Stimulated activated CD4-positive, alpha-beta T cell treated with anti-CD3 and anti-CD28 coated beads, Interleukin-1b, Interleukin-23, amount 100 ng/mL, for 48 hours (primary cell): ENCODE data around the gene TMEM245.
A peak's percentile ranks its signal among the peaks of the same experiment; 100 is the strongest.
"Not testable (repeated sequence)": the region's sequence is repeated elsewhere in the genome, so short reads cannot be mapped to it uniquely, and the experiment has no call there.

ENCODE experiments used
- DNase-seq: peaks from one replicate; pipeline ENCODE4 v3.0.0-alpha.2; 2020

Gene TMEM245

DNA sequence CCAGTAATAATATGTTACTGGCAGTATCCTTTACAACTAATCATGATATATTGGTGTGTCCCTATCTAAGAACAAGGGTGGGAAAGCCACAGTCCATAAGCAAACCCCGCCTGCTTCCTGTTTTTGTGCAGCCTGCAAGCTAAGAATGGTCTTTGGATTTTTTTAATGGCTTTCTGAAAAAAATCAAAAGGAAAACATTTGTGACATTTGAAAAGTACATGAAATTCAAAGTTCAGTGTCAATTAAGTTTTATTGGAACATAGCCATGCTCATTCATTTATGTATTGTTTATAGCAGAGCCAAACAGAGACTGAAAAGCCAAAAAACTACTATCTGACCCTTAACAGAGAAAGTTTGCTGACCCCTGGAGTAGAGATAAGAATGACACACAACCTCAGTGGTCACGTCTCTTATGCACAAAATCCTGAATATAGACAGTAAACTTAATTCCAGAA is 12.8 kb upstream of the TMEM245 start:
- no peak for DNase-seq

DNA sequence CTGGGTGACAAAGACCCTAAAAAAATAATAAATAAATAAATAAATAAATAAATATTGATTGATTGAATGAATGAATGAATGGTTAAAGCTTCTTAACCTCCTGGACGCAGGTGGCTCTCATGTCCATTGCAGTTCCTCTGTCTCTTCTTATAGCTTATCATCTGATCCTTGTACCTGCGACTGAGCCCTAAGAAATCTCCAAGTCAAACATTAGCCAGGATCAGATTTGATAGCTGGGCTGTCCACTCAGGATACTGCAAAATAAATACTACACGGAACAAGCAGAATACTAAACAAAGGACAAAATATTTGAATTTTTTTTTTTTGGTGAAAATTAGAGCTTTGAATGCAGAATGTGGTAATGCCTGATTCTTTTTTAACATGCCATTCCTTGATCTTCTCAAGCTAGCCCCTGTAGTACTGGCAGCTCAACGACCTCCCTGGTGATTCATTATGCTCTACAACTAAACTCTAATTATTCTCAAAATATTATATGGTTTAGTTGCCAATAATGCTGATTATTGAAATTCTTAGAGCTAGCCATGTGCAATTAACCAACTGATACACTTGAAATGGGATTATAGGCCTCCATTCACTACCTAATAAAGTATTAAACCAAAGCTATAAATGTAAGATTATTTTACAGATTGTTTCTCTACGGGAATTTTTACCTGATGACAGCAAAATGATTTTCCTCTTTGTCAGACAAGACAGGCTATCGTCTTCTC is 9.9 kb upstream of the TMEM245 start:
- no peak for DNase-seq

DNA sequence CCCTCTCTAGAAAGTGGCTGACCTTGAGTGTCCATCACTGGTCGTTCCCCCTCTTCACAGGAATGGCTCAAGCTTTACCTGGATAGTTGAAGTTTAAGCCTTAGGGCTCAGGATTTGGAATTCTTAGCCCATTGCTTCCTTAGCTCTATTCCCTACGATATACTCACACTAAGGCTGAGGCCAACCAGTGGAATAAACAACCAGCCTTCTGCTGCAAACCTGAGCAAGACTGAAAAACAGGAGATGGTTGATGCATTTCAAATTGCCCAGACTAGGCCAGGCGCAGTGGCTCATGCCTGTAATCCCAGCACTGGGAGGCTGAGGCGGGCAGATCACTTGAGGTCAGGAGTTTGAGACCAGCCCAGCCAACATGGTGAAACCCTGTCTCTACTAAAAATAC is 6.9 kb upstream of the TMEM245 start:
- DNase-seq: not testable (repeated sequence)

DNA sequence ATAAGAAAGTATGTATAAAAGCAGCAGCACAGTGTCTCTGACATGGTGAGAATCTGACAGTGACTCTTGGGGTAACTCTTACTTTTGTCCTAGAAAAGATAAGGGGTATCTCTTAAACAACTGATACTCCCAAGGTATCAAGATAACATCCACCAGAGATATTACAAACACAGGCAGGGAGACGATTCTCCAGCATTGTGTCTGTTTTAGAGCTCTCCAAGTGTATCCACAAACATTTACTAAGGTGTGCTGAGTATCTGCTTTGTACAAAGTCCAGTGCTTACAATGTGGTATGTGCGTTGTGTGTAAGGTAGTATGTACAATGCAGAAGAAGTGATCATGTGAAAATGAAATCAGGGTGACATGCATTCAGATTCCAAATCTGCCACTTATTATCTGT is 4.4 kb upstream of the TMEM245 start:
- no peak for DNase-seq

- no peak for DNase-seq
These were observed 3.2 kb upstream of the TMEM245 start for GRCh38 chr9:109122726-109123621.

DNA sequence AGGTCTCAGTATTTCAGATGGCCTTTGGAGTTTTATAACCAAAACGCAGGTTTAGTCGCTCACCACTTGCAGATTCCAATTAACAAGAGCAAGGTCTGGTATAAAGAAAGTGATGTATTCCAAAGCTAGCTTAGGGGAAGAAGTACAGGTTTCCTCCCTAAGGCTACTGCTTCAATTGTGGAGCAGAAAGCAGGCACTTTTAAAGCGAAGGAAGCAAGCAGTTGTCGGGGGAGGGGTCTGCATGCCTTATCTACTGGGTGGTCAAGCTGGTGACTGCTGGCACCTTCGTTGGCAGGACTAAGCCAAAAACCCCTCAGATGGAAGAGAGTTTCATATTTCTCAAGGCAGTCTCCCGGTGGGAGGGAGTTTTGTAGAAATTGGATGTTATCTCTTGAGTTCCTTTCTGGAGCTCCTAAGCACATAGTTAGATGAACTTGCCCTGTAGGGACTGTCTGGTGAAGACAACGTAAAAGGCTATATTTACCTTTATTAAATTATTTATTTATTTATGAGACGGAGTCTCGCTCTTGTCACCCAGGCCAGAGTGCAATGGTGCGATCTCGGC is 1.6 kb upstream of the TMEM245 start:
- no peak for DNase-seq

GRCh38 chr9:109120204-109120789 is 550 bp upstream of the TMEM245 start:
- DNase-seq: no peak

DNA sequence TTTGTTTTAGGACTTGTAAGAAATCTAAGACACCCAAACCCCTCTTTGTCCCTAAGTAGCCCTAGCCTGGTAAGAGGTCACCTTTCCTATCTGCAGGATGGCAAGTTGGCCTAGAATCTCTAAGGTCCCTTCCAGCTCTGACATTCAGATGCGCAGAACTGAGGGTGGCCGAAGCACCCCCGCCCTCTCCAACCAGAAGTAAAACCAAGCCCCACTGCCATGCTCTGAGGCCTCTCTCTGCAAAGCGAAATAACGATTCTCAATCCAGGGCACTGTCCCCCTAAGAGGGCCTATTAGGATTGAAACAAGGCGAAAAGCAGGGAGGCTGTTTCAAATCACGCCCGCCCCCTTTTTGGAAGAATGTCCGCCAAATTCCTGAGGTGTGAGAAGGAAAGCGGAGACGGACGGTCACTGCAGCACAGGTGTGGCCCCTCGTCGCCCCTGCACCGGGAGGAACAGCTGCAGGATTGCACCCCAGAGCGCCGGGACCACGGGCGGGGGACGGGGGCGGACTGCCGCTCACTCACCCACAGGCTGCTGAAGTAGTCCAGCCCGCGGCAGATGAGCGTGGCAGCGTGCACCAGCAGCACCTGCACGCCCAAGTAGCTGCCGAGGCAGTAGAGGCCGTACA is 824 bp downstream of the TMEM245 start:
- no peak for DNase-seq

DNA sequence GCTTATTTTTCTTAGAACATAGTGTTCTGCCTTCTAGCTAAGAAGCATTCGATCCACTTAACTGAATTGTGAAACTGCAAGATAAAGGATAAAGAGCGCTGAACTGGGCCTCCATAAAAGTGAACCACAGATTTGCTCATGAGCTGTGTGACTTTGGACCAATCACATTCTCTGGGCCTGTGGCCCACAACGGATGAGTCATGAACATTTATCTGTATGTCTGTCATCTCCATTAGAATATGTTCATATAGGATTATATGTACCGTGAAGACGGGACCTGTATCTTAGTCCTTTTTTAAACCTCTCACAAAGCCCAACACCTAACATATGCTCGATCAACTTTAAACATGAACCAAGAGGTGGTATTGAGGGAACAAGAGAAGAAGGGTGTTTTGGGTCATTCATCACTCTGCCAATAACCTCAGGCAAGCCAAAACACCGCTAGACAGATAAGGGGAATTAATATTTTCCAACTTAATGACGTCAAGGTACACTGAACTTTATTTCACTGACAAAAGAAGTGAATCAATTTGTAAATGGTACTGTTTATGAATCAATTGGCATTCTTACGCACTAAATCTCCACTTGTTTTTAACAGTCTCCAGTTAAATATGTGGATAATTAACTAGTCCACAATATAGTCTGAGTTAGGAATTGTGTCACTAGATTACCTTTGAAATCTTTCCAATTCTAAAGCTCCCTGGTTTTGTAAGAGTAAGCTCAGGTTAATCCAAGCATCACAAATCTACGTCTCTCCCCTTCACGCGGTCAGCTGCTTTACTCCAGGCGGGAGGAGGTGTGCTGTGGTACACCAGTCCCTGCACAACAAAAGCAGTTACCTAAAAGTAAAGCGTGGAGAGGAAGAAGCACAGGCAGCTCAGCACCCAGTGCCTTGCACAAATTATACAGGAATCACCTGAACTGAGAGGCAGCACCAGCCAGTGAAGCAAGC is 1.6 kb downstream of the TMEM245 start:
- DNase-seq: peak; percentile 68

DNA sequence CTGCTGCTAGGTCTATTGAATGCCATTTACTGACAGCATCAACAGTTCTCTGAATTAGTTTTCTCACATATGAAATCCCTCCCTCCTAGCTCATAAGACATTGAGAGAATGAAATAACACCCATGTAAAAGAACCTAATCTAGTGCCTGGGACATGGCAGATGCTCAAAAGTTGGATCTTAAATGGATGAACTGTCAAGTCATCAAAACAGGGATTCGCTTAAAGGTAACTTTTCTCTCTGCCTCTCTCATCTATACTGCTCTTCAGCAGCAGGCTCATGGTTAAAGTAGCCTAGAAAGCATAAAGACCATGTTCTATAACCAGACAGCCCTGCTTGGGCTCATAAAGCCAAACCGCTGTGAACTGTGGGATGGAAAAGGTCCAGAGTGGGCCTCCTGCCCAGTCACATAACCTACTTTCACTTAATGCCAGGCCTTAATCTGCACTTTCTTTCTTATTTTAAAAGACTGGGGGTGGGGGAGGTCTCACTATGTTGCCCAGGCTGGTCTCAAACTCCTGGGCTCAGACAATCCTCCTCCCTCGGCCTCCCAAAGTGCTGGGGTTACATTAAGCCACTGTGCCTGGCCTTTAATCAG is 3.7 kb downstream of the TMEM245 start:
- DNase-seq: no peak

GRCh38 chr9:109114670-109115069 is 5.1 kb downstream of the TMEM245 start:
- no peak for DNase-seq

DNA sequence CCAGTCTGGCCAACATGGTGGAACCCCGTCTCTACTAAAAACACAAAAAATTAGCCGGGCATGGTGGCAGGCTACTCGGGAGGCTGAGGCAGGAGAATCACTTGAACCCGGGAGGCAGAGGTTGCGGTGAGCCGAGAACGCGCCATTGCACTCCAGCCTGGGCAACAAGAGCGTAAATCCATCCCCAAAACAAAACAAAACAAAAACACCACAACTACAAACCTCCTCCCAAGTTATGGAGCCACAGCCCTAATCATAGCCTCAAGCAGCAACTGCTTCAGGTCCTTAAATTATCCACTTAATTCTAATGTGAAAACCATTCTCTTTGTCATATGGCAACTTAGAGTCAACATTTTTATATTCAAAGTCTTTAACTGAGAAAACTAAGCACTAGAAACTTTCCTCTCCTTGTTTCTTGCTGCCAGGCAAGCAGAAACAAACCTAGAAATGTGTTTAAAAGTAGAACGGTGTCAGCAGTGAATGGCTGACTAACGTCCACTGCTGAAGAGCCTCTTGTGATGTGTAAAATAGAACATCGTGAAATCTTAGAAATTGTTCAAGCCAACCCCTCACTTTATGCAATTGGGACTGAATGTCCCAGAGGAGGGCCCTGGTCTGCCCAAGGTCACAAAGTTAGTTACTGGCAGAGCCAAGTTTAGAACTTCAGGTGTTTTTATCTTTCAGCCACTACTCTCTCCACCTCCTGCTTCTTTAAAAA is 5.7 kb downstream of the TMEM245 start:
- DNase-seq: no peak

GRCh38 chr9:109113254-109113653 is 6.5 kb downstream of the TMEM245 start:
- DNase-seq: no peak

DNA sequence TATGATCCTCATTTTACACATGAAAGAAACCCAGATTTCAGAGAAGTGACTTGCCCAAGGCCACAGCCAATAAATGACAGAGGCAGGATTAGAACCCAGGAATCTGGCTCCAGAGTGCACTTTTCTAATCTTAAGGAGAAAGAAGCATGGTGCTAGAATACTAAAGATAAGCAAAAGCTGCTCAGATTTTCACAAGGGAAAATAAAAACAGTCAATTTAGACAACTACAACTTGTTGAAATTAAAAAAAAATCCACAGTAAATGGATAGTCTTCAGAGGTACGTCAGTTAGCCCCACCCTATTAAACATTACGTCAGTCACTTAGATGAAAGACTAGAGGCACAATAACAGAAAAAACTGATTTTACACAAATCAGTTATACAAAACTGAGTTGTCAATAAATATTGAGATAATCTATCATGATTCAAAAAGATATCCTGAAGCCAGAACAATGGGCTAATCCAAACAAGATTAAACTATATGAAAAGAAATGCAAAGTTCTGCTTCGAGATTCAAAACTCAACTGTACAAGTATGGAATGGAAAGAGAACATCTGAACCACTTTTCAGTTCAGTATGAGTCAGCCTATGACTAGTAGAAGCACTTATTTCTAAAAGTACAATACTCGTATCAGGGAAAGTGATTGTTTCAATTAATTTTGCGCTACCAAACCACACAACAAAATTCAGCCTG is 9.3 kb downstream of the TMEM245 start:
- no peak for DNase-seq

- DNase-seq: no peak
These were observed 9.8 kb downstream of the TMEM245 start for GRCh38 chr9:109109967-109110328.

GRCh38 chr9:109108318-109108717 is 11.4 kb downstream of the TMEM245 start:
- DNase-seq: no peak

GRCh38 chr9:109107402-109108240 is 12.1 kb downstream of the TMEM245 start:
- peak; percentile 18 for DNase-seq

DNA sequence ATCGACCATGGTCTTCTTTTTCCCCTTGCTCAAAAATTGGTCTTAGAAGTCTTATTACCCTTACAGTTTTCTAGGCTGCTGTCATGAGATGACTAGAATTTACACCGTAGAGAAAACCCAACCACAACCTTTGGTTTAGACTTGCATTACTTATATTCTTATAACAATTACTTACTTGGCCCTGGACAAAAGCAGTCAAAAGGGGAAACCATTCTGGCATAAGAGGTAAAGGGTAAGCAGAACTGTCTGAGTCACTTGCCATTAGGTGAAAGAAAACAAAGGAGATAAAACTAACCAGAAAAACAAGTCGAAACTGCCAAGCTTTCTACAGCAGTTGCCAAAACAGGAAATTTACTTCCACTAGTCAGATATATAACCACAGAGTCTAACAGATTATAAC is 17.9 kb downstream of the TMEM245 start:
- DNase-seq: no peak

- DNase-seq: no peak
These were observed 18.5 kb downstream of the TMEM245 start for GRCh38 chr9:109101202-109101595.
